NOMO-1 treated with DMSO at 0.1 percent for 48 hours (cell line): ENCODE results near the gene ZNF485.
"Not testable (repeated sequence)": the region's sequence is repeated elsewhere in the genome, so short reads cannot be mapped to it uniquely, and the experiment has no call there.

ENCODE experiments used
- DNase-seq: peaks from one replicate; lab custom pipeline; 2025; ENCODE audit not compliant: unreplicated experiment; lab: John Stamatoyannopoulos, UW

ZNF485 gene

DNA sequence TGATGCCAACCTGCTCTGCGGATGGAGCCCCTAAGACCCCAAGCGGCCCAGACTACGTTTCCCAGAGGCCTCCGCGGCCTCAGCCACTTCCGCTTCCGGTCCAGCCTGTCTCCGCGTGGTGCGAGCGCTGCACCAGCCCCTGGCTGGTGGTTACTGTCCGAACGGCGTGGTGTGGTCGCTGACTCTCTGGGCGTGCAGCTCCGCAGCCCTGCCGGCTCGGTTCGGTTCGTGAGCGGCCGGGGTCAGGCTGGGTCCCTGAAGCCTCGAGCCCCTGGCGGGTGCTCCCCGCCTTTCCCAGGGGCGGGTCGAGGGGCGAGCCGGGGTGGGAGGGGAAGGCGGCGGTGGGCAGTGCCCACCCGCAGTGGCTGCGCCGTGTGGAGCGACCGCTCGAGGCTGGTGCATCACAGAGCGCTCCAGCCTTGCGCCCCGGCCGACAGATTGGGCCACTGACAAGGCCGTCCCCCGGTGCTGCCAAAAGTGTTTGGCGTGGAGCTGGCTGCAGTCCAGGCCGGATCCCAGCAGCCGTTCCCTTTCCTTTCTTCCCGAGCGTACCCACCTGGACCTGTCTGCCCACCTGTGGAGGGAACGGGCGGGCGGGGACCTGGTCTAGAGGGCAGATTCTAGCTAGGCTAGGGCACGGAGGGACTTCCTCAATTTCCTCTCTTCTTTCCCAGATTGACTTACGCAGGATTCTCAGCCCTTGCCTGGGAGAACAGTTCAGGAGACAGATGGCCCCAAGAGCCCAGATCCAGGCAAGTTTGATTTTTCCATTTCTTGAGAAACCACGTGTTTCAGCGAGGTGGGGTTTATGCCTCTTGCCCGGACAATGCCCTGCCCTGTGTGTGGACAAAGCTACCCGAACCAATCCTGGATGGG, at the start of gene ZNF485:
ZNF485 (plus strand) TSS at position 116 of the 876 bp plus-strand sequence; CDS start at position 729, 613 bp downstream.
- peak; percentile 43 for DNase-seq

DNA sequence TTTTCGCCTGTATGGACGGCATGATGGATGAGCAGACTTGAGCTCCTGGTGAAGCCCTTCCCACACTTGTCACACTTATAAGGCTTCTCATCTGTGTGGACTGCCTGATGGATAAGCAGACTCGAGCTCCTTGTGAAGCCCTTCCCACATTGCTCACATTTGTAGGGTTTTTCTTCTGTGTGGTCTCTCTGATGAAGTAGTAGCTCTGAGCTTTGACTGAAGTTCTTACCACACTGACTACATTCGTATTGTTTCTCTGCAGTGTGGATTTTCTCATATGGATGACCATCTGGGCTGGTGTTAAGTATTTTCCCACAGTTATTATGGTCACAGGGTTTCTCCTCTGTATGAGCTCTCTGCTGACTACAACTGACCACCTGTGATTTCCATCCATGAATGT, 49.0 kb upstream of the ZNF485 start:
- DNase-seq: no peak

DNA sequence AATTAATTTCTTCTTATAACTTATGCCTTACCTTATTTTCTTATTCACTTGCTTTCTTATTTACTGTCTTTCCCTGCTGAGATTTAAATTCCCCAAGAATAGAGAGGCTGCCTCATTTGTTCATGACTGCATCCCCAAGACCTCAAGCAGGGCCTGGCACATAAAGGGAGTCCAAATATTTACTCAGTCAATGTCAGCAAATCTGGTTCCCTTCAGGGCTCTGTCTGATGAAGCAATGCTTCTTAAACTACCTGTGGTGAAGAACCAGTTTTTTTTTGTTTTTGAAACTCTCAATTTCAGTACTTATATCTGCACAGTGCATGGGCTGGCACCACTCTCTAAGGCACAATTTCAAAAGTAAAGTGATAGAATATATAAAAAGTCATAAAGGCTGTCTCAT, 36.6 kb upstream of the ZNF485 start:
- no peak for DNase-seq

DNA sequence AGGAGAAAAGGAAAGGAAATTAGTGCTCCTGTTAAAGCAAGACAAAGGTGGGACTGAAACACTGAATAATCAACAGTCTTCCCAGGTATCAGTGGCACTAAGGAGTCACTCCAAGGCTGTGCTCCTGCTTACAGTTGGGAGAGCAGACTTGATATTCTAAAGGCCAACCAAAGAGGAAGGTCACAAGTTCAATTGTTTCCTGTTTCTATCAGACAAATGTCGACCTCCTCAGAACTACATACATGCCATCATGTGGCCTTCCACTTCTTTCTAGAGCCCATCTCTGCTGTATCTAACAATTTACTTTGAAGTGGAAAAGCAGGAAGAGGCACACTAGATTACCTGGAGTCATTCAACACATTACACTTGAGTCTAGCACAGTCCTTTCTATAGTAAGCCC, 35.3 kb upstream of the ZNF485 start:
- peak; percentile 13 for DNase-seq

DNA sequence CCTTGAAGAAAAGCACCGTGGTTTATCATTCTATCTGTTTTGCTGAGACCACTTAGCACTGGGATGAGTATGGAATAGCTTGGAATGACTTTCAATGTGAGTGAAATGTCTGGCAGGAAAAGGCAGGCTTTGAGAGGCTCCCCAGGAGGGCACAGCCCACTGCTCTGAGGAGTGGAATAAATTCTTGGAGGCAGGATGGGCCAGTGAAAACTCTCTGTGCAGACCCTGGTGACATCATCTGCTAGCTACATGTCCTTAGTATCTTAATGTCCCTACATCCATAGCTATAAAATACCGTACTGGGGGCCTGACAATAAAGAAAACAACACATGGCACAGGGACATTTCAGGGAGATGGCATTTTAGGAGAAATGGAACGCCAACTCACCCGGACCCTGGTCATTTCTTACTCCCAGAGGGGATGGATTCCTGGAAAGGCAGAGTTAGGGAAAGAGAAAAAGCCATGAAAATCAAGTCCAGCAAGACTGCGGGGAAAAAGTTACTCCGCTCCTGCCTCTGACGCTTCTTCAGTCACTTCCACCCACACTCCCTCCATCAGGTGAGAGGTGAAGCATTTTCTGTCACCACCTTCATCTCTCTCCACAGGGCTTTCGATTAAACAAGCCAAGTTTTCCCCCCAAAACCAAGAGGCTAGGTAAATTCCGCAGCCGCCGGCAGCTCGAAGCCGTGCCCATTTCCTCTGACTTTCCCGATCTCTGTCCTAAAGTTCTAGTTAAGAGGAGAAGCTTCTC, 32.8 kb upstream of the ZNF485 start:
- DNase-seq: no peak

DNA sequence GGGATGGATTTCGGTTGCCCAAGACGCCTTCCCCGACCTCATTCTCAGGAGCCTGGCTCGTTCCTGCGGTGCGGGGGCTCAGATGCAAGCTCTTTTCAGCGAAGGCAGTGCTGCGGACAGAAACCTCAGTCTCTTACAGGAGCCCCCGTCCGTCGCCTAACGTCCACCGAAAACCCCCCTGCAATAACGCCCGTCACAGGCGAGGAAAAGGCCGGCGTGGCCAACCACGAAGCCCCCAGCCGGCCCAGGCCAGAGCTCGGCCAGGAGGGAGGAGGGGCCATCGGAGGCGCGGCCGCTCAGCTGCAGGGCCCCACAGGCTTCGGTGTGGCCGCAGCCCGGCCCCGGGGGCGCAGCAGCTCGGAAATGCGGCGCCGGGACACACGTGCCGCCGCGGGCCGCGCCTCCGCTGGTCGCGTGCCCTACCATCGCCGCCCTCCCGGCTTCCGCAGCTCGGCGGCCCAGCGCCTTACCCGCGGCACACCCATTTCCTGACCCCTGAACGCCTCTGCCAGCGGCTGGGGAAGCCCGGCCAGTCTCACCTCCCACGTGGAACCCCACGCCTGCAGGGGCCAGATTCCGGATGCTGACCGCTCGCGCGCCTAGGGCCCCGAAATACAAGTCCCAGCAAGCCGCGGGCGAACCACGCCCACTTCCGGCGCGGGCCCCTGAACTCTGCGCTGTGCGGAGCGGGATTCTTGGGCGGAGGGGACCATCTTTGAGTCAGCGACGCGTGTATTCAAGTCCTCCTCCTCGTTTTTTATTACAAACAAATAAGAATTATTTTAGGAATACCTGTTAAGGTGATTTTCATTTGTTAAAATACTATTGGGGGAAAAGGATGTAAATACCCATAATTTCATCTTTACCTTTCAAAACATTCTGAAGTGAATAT, 32.0 kb upstream of the ZNF485 start, which contains the start of gene ZNF239:
ZNF239 (minus strand) TSS at position 616 of the 892 bp plus-strand sequence. CDS start 16,537 bp downstream, outside the sequence.
- peak; percentile 48 for DNase-seq

DNA sequence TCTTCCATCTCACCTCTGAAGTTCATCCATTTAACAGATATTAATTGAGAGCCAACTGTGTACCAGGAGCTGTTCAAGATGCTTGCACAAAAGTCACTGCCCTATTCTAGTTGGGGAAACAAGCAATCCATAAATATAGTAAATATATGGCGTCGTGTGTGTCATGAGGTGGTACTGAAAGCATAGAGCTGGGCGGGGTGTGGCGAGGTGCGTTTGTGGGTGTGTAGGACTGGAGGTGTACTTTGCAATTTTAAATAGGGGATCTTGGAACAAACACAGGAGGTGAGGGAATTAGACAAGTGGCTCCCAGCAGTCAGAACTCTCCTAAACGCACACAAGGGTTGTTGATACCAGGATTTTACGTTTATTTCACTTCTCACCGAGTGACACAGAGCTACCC, 31.3 kb upstream of the ZNF485 start:
- no peak for DNase-seq

DNA sequence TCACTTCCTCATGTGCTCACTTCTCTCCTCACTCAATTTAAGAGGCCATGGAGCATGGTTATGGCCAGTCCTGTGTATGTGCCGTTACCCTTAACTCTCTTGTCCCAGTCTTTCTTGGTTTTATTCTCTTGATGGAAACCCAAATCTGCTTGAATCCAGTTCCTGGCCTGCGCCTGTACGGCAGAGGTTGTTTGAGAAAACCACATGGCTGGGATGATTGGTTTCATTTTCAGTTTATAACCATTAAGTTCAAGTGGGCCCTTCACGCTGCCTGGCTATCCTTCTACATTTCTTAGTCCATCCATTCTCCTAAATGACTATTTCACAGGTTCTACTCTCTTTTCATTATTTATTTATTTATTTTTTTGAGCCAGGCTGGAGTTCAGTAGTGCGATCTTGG, 30.2 kb upstream of the ZNF485 start:
- no peak for DNase-seq

DNA sequence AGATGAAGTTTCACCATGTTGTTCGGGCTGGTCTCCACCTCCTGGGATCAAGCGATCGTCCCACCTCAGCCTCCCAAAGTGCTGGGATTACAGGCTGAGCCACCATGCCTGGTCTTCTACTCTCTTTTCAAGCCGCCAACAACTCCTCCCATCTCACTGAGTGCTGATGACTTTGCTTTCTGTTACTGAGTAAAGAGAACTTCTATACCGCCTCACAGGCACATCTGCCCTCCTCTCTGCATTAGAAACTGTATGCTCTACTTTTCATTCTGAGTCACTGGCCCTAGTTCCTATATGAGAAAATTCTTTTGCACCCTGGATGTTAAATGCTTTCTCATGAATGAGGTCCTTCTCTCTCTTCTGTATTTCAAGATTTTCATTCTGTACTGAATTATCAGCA, 29.7 kb upstream of the ZNF485 start:
- no peak for DNase-seq

DNA sequence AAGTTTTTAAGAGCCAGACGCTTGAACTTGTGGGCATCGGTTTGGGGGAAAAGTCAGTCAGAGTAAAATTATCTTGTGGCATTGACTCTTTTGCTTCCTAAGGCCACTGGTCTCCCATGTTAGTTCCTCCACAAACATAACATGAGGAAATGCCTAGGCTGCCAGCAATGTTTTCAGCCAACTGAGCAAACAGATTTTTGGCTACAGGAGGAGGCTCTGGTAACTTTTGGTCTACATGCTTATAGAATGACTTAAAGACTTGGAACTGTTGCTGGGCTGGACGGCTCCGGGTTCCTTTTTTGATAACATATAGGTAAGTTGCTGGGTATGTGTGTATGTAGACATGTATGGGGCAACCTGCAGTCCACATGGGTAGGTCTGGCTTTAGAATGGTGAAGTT, 22.2 kb upstream of the ZNF485 start:
- no peak for DNase-seq

DNA sequence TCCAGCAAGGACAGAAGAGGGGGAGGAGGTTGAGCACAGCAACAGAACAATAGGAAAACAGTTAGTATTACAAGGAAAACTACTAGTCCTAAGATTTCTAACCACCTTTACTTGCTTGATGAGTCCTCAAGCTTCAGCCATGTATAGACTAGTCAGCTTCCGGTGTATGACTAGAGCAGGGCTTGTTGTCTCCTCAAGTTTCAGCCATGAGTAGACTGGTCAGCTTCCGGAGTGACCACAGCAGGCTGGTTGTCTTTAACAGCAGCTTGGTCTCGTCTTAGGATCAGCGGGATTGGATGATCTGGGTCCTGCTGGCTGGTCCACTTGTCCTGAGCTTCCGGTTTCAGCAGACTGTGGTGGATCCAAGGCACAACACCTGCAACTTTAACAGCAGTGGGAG, 21.2 kb upstream of the ZNF485 start:
- no peak for DNase-seq

DNA sequence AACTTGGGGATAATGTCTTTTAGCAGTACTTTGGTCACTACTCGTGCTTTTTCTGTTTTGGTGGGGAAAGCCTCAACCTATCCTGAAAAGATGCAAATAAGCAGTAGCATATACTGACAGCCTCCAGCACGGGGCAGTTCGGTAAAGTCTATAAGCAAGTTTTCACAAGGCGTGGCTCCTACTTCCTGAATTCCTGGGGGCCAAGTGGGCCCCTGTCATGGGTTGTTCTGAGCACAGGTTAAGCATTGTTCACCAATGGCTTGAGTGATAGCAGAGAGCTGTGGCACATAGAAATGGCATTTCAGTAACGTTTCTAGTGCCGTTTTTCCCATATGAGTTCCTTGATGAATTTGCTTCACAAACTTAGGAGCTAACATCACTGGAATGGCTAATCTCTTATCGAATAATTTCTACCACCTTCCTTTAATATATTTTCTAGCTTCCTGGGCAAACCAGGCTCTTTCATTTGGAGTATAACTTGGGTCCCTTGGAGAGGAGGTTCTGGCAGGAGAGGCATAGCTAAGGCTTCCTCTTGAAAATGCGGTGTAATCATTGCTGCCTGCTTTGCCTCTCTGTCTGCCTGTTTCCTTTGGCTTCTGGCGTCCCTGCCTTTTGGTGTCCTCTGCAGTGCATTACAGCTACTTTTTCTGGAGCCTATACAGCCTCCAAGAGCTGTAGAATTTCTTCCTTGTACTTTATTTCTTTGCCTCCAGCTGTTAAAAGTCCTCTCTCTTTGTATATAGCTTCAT, 20.1 kb upstream of the ZNF485 start:
- no peak for DNase-seq

DNA sequence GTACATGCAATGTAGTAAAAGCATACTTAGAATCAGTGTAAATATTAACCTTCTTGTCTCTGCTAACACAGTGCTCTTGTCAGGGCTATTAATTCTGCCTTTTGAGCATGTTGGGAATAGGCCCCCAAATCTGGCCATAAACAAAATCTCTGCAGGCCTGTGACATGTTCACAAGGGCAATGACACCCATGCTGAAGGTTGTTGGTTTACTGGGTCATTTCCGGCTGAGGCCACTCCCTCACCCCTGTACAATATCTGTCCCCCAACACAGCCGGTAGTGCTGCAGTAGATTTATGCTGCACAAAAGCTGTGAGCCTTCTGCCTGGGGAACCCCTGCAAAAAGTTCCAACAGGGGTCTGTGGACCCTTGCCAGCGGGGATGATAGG, 19.5 kb upstream of the ZNF485 start:
- not testable (repeated sequence) for DNase-seq

DNA sequence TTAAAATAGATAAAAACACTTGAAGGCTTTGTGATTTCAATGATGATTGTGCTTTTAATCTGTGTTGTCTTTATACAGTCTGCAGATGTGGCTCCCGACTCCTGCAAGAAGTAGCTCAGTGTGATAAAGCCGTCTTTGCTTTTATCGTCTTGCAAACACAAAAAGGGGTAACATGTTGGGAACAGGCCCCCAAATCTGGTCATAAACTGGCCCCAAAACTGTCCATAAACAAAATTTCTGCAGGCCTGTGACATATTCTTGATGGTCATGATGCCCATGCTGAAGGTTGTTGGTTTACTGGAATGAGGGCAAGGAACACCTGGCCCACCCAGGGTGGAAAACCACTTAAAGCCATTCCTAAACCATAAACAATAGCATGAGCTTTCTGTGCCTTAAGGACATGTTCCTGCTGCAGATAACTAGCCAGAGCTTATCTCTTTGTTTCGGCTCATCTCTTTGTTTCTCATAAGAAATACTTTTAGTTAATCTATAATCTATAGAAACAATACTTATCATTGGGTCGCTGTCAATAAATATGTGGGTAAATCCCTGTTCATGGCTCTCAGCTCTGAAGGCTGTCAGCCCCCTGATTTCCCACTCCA, 14.8 kb upstream of the ZNF485 start:
- no peak for DNase-seq

DNA sequence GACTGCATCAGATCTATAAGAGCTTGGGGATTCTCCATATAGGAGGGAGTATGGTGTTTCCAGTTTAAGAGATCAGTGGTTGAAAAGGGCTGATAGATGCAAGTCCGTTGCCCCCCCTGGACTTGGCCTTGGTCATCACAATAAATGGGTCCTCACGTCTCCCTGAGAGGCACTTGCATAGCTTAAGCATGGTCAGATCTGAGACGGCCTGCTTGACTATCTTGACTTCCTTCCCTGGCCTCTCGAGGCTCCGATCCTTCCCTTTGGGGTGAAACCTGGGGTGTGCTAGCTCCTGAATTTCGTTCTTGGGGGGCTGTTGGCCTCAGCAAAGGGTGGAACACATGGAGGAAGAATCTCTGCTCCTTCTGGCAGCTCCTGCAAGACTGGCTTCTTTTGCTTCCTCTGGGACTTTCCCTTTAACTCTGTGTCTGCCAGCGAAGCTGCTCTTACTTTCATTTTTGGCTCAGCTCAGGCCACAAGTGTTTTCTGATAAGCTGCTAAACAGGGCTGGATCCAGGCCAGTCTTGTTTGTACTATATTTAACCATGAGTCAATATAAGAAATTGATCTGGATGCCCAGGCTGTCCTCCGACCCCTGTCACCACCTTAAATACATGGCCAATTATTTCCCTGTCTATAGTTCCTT, 11.2 kb upstream of the ZNF485 start:
- peak; percentile 32 for DNase-seq

DNA sequence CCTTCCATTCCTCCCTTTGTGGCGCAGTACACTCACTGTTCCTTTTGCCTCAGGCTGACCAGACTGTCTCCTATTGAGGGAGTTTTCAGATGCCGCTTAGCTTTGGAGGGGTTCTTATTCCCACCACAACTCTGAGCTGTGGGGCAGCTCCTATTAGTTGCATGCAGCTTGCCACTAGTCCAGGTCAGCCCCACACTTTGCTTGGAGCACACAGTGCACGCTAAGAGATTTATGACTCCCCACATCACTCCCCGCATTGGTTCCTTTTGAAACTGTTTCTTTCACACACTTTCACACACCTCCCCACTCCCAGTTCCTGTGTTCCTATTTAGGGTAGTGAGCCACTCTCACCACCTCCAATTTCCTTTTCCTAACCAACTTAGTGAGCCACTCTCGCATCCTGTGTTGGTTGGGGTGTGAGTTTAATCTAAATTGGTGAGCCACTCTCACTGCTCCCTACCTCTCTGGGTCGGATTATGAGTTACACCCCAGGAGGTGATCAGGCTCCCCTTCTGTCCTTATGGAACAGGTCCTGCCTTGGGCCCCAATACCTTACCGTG, 10.4 kb upstream of the ZNF485 start:
- peak; percentile 49 for DNase-seq

DNA sequence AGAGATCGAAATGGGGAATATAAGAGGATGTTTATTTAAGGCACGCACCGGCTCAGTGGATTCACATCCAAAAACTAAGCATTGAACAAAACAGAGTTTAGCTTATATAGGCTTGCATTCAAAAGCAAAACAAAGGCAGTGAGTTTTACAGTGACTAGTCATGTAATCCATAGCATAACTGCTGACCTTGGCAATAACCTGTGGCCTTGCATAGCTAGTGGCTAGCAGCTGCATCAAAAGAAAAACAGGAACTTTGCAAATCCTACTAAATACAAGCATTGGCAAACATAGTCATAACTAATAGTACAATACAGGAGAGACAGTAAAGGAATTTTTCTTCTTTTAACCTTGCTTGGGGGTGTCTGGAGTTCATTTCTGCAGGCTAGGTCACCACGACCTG, 9.7 kb upstream of the ZNF485 start:
- peak; percentile 78 for DNase-seq

DNA sequence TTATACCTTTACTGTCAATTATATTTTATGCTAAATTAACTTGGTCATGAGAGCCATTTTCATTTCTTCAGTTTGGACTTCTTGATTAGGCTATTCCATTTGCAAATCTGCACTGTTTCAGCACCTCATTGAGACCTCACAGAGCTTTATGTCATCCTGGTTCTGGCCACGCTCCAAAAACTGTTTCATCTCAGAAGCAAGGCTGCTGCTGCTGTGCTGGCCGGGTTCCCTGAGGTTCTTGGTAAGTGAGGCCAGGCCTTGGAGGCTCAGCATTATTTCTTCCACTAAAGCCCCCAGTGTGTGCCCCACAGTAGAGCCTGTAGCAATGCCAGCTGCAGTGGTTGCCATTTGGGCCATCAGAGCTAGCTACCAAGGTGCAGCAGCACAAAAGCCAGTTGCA, 7.8 kb upstream of the ZNF485 start:
- DNase-seq: no peak

DNA sequence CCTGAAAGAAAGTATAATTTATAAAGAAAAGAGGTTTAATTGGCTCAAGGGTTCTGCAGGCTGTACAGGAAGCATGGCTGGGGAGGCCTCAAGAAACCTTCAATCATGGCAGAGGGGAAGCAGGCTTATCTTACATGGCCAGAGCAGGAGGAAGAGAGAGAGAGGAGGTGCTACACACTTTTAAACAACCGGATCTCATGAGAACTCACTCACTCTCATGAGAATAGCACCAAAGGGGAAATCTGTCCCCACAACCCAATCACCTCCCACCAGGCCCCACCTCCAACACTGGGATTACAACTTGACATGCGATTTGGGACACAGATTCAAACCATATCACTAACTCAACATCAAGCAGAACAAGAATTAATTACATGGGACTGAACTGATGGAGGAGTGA, 6.9 kb upstream of the ZNF485 start:
- no peak for DNase-seq
